HG02938 (cell line): ENCODE data around the gene PLAAT5.

Experiments
- ATAC-seq: cut with Tn5 transposase; IDR thresholded peaks from one replicate; pipeline ENCODE4 v1.9.1; 2021; ENCODE audit warnings: mild to moderate bottlenecking, moderate library complexity; ENCODE audit not compliant: unreplicated experiment

The PLAAT5 gene

DNA sequence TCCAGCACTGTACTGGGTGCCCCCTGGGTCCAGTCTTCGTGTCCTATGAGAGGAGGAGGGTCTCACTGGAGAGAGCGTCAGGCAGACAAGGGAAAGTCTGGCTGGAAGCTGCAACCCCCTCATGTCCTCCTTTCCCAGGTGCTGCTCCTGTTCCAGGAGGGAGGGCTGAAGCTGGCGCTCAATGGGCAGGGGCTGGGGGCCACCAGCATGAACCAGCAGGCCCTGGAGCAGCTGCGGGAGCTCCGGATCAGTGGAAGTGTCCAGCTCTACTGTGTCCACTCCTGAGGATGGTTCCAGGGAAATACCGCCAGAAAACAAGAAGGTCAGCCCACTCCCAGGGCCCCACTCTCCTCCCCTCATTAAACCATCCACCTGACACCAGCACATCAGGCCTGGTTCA, 25.1 kb upstream of the PLAAT5 start:
- no peak for ATAC-seq

DNA sequence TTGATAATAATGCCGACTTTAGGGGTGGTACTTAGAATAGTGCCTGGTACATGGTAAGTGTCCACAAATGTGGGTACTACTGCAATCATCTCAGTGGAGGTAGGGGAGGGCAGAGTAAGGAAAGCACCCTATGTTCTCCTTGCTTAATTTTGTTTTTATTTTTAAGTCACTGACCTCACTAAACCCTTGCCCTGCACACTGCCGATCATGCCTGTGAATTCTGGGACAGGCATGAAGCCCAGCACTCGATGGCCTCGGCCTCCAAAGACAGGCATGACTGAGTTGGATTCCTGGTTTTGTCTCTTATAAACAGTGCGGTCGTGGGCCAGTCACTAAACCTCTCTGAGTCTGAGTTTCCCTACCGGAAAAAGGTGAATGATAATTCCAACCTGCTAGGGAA, 21.8 kb upstream of the PLAAT5 start:
- ATAC-seq = no peak

DNA sequence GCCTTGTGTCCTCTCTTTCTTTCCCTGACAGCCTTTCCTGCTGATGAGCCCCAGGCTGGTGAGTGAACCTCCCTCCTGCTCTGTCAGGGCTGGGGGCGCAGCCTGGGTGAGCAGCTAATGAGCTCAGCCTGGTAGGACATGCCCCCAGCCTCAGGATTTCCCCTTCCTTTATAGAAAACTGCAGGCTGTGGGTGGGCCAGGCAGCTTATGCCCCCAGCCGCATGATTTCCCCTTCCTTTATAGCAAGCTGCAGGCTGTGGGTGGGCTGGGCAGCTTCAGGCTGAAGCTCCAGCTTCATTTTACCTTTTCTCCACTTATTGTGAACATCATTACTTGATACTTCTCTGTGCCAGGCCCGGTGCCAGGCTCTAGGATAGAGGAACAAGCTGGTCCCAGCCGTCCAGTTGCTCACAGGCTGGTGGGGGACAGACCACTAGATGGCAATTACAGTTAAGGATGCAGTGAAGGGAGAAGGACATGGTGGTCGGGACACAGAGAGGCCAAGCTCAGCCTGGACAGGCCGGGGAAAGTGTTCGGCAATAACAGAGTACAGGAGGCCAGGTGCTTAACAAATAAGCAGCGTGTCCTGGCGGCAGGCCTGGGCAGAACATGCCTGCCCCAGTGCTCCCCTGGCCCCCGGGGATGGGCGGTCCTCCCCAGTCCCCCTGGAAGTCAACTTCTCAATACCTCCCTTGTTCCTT, 20.2 kb upstream of the PLAAT5 start:
- ATAC-seq = no peak

DNA sequence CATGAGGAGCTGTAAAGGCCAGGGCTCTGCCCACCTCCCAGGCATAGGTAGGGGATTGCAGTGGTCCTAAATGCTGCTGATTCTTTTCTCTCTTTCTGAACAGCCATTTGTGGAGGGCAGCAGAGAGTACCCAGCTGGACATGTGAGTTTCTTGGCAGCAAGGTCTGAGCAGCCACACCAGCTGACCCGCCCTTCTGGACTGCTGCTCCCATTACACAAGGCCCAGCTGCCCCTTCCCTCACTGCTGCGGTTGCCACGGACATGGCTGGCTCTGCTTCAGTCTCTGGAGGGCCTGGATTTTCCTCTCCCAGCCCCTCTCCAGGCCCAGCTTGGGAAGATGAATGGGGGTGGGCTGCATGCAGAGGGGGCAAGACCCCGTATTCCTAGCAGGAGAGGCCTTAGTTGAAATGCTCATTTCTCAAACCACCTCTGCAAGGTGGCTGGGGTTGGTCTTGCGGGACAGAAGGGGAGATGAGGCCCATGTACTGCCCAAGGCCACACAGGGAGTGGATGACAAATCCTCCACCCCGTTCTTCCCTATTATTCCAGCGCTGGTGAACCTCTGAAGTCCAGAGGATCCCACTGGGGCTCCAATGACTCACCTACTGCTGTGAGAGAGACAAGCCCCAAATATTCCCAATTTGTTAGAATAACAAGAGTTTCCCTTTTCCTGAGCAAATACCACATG, 19.5 kb upstream of the PLAAT5 start:
- no peak for ATAC-seq

DNA sequence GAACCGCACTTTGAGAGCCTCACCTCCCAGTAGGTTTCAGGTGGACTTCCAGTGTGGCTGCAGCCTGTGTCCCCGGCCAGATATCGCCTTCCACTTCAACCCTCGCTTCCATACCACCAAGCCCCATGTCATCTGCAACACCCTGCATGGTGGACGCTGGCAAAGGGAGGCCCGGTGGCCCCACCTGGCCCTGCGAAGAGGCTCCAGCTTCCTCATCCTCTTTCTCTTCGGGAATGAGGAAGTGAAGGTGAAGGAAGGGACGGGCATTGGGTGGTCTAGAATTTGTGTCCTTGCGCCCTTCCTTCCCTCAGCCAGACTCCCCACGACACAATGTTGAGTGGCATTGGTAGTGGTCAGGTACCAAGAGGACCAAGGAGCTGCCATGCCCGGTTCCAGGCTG, 17.8 kb upstream of the PLAAT5 start:
- ATAC-seq = no peak

DNA sequence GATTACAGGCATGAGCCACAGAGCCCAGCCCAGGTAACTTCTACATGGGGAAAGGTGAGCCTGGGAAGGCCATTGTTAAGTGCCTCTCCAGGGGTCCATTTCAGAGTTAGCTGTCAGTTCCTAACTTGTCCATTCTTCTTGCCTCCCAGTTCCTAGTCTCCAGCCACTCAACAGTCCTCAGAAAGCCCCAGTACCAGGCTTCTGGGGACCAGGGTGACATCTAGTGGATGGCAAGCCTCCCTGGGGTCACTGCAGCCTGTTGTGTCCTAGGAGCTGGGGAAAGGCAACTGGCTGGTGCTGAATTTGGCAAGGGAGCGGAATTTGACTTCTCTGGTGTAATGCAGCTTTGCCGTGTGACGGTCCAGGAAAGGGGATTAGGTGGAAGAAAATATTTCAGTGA, 17.0 kb upstream of the PLAAT5 start:
- no peak for ATAC-seq

DNA sequence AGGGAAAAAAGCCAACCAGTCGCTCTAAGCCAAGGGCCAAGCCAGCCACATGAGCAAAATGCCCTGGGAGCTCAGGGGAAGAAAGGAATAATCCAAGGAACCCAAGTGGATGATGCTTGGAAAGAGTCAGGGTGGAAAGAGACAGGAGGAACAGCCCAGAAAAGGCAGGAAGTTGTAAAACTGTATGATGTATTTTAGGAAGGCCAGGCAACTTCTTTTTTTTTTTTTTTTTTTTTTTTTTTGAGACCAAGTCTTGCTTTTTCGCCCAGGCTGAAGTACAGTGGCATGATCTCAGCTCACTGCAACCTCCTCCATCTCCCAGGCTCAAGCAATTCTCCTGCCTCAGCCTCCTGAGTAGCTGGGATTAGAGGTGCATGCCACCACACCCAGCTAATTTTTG, 16.5 kb upstream of the PLAAT5 start:
- ATAC-seq = no peak

DNA sequence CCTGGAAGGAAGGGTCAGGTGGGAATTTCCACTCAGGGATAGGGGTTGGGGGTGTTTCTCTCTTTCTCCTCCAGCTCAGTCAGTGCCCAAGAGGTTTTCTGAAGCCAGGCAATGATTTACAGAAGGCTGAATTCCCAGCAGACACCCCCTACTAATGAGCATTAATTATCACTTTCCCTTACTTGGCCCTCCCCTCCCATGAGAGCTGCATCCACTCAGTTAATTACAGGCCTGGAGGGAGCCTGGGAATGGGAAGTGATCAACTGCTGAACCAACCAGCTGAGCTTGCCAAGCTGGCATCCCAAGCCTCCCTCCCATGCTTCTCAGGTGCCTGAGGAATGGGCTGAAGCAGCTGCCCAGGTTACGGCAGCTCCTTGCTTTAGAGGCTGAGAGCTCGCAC, 15.9 kb upstream of the PLAAT5 start:
- ATAC-seq = no peak

DNA sequence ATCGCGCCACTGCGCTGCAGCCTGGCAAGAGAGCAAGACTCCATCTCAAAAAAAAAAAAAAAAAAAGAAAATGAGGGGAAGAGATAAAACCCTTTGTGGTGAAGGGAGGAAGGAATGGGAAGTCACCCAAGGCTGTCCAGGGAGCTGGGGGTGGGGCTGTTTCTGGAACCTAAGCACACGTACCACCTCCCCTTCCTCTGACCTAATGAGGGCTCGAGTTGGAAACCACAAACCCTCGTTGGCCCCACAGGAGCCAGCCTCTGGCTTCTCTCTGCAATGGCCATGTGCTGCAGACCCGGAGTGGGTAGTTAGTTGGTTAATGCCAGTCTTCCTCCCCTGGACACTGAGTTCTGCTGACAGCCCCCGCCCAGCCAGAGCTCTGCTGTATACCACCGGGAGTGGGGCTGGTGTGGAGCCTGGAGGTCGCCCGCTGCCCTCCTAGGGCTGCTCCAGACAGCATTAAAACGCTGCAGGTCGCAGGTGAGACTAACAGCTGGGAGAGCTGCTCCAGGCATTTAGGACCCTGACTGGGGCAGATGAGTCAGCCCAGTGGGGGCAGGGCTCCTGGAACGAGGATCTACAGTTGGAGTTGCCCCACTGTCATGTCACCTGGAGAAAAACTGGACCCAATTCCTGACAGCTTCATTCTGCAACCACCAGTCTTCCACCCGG, 15.0 kb upstream of the PLAAT5 start, which contains the start of gene LGALS12:
LGALS12 (plus strand) TSS at position 228 of the 672 bp plus-strand sequence; CDS start at position 603, 375 bp downstream.
- ATAC-seq = no peak

DNA sequence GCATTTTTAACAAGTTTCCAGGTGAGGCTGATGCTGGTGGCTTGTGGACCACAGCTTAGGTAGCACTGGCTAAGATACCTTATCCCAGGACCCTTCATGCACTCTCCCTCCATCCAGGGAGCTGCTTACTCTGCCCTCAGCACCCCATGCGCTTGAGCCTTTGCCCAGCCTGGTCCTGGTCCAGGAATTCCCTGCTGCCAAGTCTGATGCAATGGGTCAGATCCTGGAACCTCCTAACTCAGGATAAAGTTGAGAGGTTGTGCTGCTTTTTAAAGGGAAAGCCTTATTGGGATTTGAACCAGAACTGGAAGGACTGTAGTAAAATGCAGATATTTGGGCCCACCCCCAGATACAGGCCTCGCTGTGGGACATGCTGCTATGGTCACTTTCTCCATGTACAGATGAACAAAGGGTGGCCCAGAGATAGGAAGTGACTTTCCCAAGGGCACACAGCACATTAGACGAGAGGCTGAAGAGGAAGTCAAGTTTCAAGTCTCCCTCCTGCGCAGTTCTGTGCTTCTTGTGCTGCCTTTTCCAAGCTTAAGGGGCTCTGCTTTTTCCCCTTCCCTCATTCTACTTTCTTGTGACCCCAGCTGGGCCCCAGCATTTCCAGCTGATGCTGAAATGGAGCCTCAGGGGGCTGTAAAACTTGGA, 14.1 kb upstream of the PLAAT5 start:
- ATAC-seq = no peak

DNA sequence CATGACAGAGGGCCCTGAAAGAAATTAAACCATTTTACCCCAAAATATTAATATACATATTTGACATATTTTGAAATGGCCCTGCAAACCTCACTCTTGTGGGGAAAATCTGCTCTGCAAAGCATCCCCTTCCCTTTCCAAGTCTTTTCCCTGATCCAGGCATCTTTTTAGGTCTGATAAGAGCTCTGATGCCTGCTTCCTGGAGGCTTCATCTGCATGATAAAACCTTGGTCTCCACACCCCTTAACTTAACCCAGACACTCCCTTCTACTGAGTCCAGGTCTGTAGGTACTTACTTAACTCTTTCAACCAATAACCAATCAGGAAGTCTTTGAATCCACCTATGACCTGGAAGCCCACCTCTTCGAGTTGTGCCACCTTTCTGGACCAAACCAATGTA, 13.1 kb upstream of the PLAAT5 start:
- no peak for ATAC-seq

DNA sequence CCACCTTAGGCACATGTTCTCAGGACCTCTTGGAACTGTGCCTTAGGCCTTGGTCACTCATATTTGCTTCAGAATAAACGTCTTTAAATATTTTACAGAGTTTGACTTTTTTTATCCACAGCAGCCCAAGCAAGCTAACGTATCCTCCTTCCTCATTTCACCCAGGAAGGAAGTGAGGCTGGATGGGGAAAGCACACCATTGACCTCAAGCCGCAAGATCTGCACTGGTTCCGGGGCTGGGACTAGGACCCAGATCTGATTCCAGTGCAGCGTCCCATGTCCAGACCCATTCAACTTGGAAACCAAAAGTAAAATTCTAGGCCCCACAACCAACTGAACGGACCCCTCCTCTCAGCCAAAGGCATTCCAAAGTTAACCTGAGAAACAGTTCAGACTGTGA, 12.5 kb upstream of the PLAAT5 start:
- ATAC-seq = no peak

DNA sequence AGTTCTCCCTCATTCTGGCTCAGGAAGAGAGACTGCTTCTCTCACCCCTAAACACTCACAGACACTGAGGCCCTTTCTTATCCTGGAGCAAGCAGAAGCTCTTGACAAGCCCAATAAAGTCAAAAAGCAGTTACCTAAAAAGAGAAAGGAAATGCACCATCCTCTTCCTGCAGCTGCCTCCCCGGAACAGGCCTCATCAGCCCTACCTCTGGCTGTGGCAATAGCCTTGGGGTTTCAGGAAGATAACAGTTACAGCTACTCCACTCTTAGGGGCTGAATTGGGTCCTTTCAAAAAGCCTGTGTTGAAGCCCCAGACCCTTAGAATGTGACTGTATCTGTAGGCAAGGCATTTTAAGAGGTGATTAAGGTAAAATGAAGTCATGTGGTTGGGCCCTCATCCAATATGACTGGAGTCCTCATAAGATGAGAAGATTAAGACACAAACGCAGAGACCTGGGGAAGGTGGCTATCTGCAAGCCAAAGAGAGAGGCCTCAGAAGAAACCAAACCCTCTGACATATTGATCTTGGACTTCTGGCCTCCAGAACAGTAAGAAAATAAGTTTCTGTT, 11.4 kb upstream of the PLAAT5 start:
- ATAC-seq = no peak

DNA sequence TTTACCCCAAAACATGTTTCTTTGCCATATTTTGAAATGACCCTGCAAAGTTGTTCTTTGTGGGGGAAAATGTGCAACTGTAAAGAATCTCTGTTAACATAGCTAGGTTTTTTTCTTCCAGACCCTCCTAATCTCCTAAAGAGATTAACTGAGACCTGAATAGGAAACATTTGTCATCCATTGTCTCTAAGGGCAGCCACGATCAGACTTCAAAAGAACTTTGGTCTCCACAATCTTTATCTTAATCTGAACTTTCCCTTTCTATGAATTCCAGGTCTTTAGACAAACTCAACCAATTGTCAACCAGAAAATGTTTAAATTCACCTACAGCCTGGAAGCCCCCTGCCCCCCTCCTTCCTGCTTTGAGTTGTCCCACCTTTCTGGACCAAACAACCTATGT, 10.3 kb upstream of the PLAAT5 start:
- no peak for ATAC-seq

DNA sequence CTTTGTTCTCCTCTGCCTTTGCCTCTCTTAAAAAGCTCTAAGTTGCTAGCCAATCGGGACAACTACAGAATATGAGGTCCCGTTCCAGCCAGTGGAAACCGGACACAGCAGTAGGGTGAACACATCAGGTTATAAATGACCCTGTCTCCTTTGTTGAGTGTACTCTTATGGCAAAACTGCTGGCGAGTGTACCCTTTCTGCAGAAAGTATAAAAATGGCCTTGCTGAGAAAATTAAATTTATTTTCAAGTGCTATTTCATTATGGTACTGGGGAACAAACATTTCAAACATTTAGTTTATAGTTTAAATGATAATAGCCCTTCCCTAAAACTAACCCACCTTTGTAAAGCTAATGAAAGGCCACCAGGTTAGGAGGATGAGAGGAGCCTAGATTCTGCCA, 8.9 kb upstream of the PLAAT5 start:
- ATAC-seq = no peak

DNA sequence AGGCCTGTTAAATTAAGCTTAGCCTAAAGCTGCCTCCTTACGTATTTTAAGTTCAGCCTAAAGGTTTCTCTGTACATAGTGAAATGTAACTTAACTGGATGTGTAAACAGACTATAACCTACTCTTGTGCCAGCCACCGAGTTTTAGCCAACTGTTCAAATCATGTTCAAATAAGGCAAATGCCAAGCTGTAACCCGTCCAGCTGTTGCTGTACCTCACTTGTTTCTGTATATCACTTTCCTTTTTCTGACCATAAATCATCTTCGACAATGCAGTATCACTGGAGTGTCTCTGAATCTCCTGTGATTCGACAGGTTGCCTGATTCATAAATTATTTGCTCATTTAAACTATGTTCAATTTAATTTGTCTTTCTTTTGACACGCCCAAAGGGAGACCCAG, 4.0 kb upstream of the PLAAT5 start:
- ATAC-seq = no peak

DNA sequence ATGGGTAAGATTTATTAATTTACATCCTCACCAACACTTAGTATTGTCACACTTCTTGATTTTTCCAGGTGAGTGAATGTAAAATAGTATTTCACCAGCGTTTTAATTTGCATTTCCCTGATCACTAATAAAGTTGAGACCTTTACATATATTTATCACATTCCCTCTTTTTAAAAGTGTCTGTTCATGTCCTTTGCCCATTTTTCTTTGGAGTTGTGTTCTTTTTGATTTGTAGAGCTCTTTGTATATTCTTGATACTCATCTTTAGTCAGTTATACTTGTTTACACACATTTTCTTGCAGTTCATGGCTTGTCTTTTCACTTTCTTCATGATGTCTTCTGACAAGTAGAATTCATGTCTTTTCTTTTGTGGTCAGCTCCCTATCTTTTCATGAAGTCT, 2.2 kb upstream of the PLAAT5 start:
- ATAC-seq = no peak

DNA sequence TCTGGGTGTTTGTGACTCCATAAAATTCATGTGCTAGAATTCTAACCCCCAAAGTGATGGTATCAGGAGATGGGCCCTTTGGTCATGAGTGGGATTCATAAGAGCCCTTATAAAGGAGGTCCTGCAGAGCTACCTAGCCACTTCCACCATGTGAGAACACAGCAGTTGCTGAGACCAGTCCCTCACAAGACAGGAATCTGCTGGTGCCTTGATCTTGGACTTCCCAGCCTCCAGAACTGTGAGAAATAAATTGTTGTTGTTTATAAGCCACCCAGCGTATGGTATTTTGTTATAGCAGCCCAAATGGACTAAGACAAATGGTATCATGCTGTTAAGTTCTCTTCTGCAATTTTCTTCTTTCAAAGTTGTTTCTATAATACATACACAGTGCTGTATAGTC, 1.5 kb upstream of the PLAAT5 start:
- ATAC-seq = no peak

DNA sequence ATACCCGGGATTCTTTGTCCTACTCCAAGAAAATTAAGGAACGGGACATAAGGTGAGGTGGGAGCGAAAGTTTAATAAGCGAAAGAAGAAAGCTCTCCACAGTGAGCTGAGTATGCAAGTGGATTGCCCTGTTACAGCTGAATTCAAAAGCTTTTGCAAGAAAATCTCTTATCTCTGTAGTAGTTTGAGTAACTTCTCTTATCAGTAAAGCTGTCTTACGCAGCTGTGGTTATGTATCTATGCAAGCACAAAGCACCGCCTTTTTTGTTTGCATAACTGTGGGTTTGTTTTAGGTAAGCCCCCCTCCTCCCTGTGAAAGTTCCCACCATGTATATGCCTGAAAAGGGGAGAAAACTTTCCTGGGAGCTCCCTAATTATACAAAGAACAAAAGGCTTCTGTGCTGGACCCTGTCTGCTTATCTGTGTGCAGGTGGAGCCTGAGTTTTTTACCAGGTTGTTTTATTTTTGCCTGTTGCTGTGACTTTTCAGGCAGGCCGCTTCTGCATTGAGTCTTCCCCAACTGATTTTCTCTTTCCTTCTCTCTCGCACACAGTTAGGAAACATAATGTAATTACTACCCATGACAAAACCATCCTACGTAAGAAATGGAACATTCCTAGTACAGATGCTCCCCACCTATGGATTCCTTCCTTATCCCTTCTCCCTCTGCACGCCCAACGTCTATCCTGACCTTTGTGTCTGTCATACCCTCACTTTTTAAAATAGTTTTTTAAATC, 837 bp upstream of the PLAAT5 start:
- ATAC-seq = no peak

DNA sequence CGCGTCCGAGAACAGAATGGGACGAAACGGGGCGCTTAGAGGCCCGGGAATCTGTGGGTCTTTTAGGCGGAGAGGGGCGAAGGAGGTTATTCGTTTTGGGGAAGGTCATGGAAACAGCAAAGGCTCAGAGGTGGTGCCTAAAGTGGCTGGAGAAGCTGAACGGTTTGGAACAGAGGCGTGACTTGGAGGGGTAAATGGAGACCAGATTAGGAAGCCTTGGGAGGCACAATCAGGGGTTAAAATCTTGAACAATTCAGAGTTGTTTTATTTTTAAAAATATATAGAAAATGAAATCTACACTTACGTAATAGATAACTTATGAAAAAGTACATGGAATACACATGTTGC, 247 bp upstream of the PLAAT5 start:
- ATAC-seq = no peak

DNA sequence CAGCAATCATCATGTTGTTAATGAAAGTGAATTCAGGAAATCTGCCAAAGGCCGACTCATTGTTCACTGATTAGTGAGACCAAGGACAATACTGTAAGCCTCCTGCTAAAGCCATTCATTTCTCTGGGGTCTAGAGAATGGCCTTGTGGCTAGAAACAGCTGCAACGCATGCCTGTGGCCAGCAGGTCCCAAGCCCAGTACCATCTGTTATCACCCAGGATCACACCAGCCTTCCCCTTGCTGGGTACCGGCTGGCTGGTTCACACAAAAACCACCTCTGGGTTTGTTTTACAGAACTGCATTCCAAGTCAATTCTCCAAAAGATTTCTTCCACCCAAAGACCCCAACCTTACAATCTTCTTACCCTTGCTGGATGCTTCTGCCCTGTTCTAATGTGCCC, 1.1 kb downstream of the PLAAT5 start:
- ATAC-seq = no peak
